Inferior parietal cortex (tissue), 1 donor: ENCODE data around the gene PYGL.

Source experiments
- DNase-seq: peaks from one replicate; pipeline ENCODE4 v3.0.0-alpha.2; 2016; ENCODE audit errors: extremely low spot score

The PYGL gene

DNA sequence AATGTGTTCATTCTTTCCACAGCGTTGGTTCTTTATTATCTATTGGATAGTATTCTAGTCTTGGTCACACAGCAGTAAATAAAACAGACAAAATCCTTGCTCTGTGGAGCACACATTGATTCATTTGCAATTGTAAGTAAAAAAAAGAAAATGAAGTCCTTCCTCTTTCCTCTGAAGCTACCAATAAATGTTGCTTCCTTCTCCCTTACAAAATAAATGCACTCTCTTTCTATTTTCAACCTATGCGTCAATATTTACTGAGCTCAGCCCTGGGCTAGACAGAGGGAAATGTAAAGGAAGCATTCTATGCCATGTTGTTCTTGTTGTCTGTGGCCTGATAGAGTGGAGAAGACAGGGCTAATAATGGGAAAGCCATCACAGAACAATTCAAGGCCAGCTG, 69.5 kb downstream of the PYGL start:
- DNase-seq: no peak

DNA sequence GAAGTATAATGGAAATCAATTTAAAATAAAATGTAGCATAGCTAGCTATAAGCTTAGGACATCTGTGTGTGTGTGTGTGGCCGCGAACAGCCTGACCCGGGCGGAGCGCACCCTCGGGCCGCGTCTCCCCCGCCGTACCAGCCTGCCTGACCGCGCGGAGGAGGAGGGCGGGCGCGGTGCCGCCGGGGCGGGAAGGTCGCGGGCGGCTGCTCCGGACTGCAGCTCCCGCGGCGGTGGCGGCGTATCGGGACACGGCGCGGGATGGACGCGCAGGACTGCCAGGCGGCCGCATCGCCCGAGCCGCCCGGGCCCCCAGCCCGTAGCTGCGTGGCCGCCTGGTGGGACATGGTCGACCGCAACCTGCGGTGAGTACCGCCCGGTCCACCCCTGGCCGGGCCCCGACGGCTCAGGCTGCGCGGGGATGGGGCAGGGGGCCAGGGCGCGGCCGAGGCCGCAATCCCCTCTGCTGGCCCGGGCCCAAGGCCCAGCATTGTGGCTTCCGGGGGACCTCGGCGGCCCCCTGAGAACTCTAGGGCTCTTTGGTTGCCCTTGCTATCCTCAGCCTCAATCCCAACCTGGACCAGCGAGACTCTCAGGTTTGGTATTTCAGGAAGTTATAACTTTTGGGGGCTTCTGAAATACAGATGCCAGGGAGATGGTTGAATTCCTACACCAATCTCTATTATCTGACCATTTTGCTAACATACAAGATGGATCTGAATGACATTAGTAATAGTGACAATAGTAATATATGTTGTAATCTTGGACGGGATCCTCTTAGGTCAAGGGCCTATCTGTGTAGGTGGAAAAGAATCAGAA, 72.2 kb downstream of the PYGL start, which contains the start of gene ABHD12B:
TSS of gene ABHD12B (plus strand) at position 140 of the 819 bp plus-strand sequence. CDS start at position 262, 122 bp downstream.
- no peak for DNase-seq

DNA sequence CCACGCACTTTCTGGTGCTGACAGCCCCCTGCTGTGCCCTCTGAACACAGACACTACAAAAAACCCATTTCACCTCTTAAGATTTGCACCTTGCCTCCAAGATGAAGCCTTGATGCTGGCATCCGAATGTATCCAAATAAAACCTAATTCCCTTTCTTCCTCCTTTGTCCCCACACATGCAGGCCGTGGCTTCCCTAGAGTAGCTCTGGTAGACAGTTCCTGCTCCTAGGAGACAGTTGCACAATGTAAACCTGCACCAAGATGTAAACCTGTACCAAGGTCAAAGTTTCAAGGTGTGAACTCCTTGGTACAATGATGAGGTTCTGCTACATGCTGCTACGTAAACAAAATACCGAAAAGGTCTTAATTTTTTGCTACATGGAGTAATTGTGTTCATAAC, 73.1 kb downstream of the PYGL start:
- no peak for DNase-seq

DNA sequence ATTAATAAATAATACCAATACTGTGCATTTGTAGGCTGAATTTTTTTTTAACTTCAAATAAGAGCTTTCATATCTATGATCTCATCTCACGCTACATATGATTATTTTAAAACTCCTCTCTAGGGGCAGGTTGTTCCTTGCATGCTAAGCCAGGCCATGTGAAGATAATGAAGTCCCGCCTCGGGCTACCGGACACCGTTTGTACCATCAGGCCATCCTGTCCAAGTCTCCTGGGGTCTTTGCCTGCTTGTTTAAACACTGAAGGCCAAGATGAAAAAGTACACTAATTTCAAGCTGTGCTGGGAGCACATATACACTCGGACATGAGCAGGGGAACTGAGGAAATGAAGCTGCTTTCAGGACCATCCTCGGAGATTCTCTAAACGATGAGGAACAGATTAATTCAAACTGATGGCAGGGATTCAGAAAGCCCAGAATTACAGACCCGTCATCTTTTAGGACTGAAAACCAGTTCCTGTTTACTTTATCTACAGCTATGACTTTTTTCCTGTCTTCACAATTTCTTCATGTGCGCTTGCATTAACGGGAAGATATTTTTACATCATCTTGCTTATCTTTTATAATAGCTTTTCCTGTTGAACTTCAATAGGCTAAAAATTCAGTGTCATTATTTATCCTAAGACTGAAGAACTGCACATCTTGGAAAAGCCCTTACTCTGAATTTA, 78.7 kb downstream of the PYGL start:
- DNase-seq: no peak

DNA sequence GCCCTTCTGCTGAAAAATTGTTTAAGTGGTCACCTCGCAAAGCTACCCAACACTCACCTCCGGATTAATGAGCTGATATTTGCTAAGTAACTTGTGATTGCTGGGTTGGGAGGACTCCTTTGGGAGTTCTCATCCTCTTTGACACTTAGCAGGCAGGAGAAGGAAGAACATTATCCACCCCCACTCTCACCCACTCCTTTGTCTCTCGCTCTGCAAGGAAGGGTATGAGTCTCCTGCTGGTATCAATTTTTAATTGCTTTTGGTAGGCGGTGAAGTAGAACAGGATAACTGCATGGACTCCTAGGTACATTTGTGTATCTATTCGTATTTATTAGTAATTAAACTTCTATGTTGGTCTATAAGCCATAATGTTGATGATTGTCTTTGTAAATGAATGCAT, 79.3 kb downstream of the PYGL start:
- no peak for DNase-seq

DNA sequence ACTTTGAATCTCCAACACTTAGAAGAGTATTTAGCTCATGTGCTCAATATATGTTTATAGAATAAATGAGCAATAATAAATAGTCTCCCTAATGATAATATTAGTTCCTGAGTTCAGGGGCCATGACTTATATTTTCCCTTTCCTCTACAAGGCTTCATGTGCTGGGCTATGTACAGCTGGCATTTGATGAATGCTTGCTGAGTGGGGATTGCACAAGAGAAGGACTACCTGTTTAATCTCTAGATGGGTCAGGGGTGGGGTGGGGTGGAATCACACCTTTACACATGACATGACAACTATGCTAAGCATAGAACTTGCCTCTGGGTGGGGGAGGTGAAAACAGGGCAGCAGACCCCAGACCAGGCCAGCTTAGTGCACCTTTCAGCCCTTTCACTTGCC, 80.0 kb downstream of the PYGL start:
- no peak for DNase-seq

DNA sequence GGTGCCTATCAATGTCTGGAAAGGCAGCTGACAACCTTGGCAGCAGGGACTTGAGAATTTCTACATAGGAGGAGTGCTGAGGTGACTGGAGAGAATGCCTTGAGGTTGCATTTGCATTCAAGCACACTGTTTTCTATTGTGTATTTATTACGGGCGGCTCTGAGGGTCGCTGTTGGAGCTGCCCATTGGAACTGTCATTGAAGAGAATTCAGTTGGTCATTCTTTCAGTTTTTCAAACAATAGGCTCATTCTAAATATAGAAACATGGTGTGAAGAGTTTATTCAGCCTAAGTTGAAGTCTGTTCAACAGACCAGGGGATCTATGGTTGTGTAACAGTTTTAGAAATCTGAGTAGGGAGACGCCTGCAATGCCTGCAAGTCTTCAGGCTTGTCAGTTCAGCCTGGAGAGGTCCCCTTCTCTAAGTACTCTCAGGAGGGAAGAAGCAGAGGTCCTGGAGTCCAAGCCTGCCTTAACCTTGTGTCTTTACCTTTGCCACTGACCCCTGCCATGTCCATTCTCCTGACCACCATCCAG, 82.2 kb downstream of the PYGL start:
- no peak for DNase-seq

DNA sequence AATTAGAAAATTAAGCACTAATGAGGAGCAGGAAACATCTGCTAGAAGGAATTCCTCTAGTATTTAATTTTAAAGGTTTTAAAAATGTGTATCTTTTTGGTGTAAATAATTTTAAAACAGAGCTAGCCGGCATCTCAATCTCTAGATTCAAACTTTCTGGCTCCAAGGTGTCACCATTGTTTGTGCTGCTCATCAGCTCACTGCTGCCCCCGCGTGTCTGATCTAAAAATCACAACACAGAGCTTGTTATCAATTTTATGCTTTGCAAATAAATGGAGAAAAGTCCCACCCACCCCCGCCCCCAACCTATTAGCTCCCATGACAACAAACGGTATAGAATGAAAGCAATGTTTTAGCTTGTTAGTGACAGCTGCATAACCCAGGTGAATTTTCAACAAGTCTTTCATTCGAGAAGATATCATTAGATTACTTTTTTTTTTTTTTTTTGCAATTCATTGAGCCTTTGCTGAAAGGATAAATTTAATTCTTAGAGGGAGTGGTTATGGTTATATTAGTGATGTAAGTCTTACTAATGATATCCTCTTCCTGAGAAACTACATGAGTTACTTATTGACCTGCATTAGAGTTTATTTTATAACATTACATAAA, 83.7 kb downstream of the PYGL start:
- DNase-seq: peak; percentile 92

DNA sequence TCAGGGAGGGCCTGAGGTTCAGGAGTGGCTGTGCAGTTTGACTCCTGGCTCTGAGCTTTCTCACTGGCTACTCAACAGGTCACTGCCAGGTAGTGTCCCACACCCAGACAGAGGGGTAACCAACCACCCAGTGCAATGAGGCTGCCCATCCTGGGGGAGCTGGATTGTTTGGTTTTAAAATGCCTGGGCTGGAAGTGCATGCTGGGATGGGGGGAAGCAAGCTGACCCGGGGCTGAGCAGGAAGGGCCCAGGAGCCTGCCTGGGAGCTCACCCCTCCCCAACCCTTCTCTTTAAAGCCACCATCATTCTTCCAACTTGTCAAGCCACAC, 85.0 kb downstream of the PYGL start:
- no peak for DNase-seq

DNA sequence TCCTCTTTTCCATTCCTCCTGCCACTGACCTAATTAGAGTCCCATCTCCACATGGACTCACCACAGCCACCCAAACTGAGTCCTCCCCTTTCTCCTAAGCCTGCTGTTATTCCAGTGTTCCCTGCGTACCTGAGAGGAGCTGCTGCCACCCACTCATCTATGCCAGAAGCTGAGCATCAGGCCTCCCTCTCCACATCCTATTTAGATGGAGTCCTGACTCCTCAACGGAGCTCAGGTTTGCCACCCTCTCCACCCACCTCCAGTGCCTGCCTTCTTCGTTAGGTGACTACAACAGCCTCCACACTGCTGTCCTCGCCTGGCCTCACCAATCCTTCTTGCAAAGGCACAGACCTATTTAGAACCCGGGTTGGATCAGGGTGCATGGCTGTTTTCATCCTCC, 87.6 kb downstream of the PYGL start:
- DNase-seq: no peak

DNA sequence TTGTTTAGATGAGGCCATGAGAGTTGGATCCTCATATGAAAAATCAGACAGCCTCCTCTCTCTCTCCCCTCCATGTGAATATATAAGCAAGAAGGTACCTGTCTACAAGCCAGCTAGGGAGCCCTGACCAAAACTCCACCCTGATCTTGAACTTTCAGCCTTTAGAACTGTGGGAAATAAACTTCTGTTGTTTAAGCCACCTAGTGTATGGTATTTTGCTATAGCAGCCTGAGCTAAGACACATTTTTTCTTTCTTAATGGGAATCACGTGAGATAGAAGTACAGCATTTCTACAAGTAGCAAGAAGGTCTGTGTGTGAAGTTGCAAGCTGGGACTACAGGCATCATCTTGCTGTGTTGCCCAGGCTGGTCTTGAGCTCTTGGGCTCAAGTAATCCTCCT, 88.7 kb downstream of the PYGL start:
- no peak for DNase-seq
